SK-N-SH treated with all-trans-retinoic acid at 6 μM for 48 hours (cell line): ENCODE results near the gene HCK.

Experiments used
- ATAC-seq: fragments of 200-7000 bp; cut with Tn5 transposase; 3 replicates; pipeline ENCODE4 v1.9.1; 2020; ENCODE audit warnings: mild to moderate bottlenecking, moderate library complexity
- ARNTL ChIP-seq: fragments of 450-650 bp; formaldehyde crosslinking; IDR thresholded peaks from 2 replicates; pipeline ENCODE4 v1.5.0; 2020; ENCODE audit warnings: low read depth, mild to moderate bottlenecking, moderate library complexity, borderline replicate concordance
- BACH2 ChIP-seq: fragments of 250-450 bp; sonication (Bioruptor Pico); IDR thresholded peaks from 2 replicates; pipeline ENCODE4 v1.9.0; 2021; ENCODE audit warnings: mild to moderate bottlenecking, borderline replicate concordance
- CREB5 ChIP-seq: fragments of 250-450 bp; sonication (Bioruptor Pico); IDR thresholded peaks from 2 replicates; pipeline ENCODE4 v1.5.1; 2020; ENCODE audit warnings: low read depth, mild to moderate bottlenecking, moderate library complexity
- ESRRG ChIP-seq: fragments of 250-450 bp; sonication (Bioruptor Pico); IDR thresholded peaks from 2 replicates; pipeline ENCODE4 v1.6.1; 2021; ENCODE audit warnings: mild to moderate bottlenecking
- GLIS3 ChIP-seq: fragments of 250-450 bp; sonication (Bioruptor Pico); IDR thresholded peaks from 2 replicates; pipeline ENCODE4 v1.5.0; 2020; ENCODE audit warnings: mild to moderate bottlenecking, moderate library complexity
- PPARA ChIP-seq: fragments of 250-450 bp; sonication (Bioruptor Pico); IDR thresholded peaks from 2 replicates; pipeline ENCODE4 v1.5.0; 2020; ENCODE audit warnings: mild to moderate bottlenecking, borderline replicate concordance
- RARB ChIP-seq: fragments of 250-450 bp; sonication (Bioruptor Pico); IDR thresholded peaks from 2 replicates; pipeline ENCODE4 v1.8.0; 2021; ENCODE audit warnings: mild to moderate bottlenecking, moderate library complexity
- SNAI2 ChIP-seq: fragments of 250-450 bp; sonication (Bioruptor Pico); IDR thresholded peaks from 2 replicates; pipeline ENCODE4 v1.5.0; 2020; ENCODE audit warnings: mild to moderate bottlenecking, moderate library complexity
- TCF4 ChIP-seq: fragments of 250-450 bp; sonication (Bioruptor Pico); IDR thresholded peaks from 2 replicates; pipeline ENCODE4 v1.8.0; 2021; ENCODE audit warnings: mild to moderate bottlenecking, moderate library complexity, borderline replicate concordance
- TOX ChIP-seq: fragments of 250-450 bp; sonication (Bioruptor Pico); IDR thresholded peaks from 2 replicates; pipeline ENCODE4 v1.8.0; 2021; ENCODE audit warnings: mild to moderate bottlenecking, moderate library complexity, borderline replicate concordance
- ZC3H10 ChIP-seq: fragments of 250-450 bp; sonication (Bioruptor Pico); IDR thresholded peaks from 2 replicates; pipeline ENCODE4 v1.5.1; 2021; ENCODE audit warnings: mild to moderate bottlenecking, moderate library complexity
- ZFP3 ChIP-seq: fragments of 250-450 bp; sonication (Bioruptor Pico); IDR thresholded peaks from 2 replicates; pipeline ENCODE4 v1.5.0; 2020; ENCODE audit warnings: mild to moderate bottlenecking, moderate library complexity
- ZFP30 ChIP-seq: fragments of 450-650 bp; formaldehyde crosslinking; IDR thresholded peaks from 2 replicates; pipeline ENCODE4 v1.5.0; 2022; ENCODE audit warnings: mild to moderate bottlenecking, moderate library complexity
- ZNF565 ChIP-seq: fragments of 450-650 bp; formaldehyde crosslinking; conservative IDR thresholded peaks from 2 replicates; pipeline ENCODE4 v1.5.0; 2020; ENCODE audit warnings: low read depth, mild to moderate bottlenecking, moderate library complexity
- ZNF70 ChIP-seq: fragments of 450-650 bp; formaldehyde crosslinking; IDR thresholded peaks from 2 replicates; pipeline ENCODE4 v1.5.0; 2020; ENCODE audit warnings: mild to moderate bottlenecking, moderate library complexity
- ZNF8 ChIP-seq: fragments of 450-650 bp; formaldehyde crosslinking; IDR thresholded peaks from 2 replicates; pipeline ENCODE4 v1.5.0; 2020; ENCODE audit warnings: mild to moderate bottlenecking, moderate library complexity
- TF ChIP-seq, protein P1 (sequence below): fragments of 250-450 bp; sonication (Bioruptor Pico); IDR thresholded peaks from 2 replicates; pipeline ENCODE4 v1.8.0; 2021; ENCODE audit warnings: low read depth, mild to moderate bottlenecking, moderate library complexity, borderline replicate concordance
- TF ChIP-seq, protein P2 (sequence below): fragments of 250-450 bp; sonication (Bioruptor Pico); IDR thresholded peaks from 2 replicates; pipeline ENCODE4 v1.5.1; 2021; ENCODE audit warnings: mild to moderate bottlenecking, moderate library complexity
- TF ChIP-seq, protein P3 (sequence below): fragments of 250-450 bp; sonication (Bioruptor Pico); IDR thresholded peaks from 2 replicates; pipeline ENCODE4 v1.5.0; 2020; ENCODE audit warnings: mild to moderate bottlenecking, moderate library complexity

HCK gene

DNA sequence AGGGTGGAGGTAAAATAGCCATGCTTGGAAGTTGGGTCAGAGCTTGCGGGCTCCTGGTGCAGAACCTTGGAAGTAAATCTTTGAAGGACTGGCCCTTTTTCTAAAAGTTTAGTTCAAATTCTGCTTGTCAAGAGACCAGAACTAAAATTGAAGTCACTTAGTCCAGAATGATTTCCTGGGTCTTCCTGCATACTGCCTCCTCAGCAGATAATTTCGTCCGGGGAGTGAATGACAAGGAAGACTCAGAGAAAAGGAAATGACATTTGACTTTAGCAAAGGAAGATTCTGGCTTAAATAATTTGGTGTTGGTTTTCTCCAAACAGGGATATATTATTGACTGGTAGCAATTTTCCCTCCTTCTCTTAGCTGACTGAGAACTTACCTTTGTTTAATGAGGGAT, 58.7 kb downstream of the HCK start:
- TF ChIP-seq GLIS3 (no peak), ZNF8 (no peak), TOX (CRISPR knock-in tag) (no peak), TCF4 (CRISPR knock-in tag) (no peak), ZNF70 (CRISPR knock-in tag) (no peak), ZNF565 (CRISPR knock-in tag) (no peak), ARNTL (CRISPR knock-in tag) (no peak), CREB5 (no peak)
- TF ChIP-seq, protein P1, sequence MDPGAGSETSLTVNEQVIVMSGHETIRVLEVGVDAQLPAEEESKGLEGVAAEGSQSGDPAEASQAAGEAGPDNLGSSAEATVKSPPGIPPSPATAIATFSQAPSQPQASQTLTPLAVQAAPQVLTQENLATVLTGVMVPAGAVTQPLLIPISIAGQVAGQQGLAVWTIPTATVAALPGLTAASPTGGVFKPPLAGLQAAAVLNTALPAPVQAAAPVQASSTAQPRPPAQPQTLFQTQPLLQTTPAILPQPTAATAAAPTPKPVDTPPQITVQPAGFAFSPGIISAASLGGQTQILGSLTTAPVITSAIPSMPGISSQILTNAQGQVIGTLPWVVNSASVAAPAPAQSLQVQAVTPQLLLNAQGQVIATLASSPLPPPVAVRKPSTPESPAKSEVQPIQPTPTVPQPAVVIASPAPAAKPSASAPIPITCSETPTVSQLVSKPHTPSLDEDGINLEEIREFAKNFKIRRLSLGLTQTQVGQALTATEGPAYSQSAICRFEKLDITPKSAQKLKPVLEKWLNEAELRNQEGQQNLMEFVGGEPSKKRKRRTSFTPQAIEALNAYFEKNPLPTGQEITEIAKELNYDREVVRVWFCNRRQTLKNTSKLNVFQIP (CRISPR knock-in tag): no peak
- TF ChIP-seq, protein P2, sequence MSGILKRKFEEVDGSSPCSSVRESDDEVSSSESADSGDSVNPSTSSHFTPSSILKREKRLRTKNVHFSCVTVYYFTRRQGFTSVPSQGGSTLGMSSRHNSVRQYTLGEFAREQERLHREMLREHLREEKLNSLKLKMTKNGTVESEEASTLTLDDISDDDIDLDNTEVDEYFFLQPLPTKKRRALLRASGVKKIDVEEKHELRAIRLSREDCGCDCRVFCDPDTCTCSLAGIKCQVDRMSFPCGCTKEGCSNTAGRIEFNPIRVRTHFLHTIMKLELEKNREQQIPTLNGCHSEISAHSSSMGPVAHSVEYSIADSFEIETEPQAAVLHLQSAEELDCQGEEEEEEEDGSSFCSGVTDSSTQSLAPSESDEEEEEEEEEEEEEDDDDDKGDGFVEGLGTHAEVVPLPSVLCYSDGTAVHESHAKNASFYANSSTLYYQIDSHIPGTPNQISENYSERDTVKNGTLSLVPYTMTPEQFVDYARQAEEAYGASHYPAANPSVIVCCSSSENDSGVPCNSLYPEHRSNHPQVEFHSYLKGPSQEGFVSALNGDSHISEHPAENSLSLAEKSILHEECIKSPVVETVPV (CRISPR knock-in tag): no peak
- TF ChIP-seq, protein P3, sequence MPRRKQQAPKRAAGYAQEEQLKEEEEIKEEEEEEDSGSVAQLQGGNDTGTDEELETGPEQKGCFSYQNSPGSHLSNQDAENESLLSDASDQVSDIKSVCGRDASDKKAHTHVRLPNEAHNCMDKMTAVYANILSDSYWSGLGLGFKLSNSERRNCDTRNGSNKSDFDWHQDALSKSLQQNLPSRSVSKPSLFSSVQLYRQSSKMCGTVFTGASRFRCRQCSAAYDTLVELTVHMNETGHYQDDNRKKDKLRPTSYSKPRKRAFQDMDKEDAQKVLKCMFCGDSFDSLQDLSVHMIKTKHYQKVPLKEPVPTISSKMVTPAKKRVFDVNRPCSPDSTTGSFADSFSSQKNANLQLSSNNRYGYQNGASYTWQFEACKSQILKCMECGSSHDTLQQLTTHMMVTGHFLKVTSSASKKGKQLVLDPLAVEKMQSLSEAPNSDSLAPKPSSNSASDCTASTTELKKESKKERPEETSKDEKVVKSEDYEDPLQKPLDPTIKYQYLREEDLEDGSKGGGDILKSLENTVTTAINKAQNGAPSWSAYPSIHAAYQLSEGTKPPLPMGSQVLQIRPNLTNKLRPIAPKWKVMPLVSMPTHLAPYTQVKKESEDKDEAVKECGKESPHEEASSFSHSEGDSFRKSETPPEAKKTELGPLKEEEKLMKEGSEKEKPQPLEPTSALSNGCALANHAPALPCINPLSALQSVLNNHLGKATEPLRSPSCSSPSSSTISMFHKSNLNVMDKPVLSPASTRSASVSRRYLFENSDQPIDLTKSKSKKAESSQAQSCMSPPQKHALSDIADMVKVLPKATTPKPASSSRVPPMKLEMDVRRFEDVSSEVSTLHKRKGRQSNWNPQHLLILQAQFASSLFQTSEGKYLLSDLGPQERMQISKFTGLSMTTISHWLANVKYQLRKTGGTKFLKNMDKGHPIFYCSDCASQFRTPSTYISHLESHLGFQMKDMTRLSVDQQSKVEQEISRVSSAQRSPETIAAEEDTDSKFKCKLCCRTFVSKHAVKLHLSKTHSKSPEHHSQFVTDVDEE (CRISPR knock-in tag): no peak
- TF ChIP-seq, all 23 proteins: peak for 0
- no peak for ATAC-seq

DNA sequence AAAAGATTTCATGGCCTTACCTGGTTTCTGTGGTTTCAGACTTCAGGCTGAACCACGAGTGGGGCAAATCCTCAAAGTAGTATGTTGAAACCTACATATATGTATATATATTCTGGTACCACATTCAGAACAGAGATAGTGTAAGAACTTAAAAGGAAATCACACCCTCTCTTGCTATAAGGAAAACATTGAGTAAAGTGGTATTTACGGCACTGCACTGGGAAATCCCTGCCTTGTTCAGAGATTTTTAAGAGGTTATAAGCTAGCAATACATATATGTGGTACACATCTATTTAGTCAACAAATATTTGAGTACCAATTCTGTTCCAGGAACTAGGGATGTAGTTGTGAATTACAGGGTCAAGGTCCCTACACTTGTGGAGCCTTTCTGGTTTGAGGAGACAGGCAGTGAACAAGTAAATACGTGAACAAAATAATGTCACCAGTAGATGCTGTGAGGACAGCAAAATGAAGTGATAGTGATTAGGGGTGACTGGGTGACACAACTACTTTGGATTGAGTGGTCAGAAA, 59.2 kb downstream of the HCK start:
- ATAC-seq: no peak
- TF ChIP-seq, protein P1 (CRISPR knock-in tag): no peak
- TF ChIP-seq, protein P2 (CRISPR knock-in tag): no peak
- no peak for TF ChIP-seq ZNF565 (CRISPR knock-in tag)
- no peak for TF ChIP-seq ARNTL (CRISPR knock-in tag)
- TF ChIP-seq ZC3H10 (CRISPR knock-in tag): no peak
- TF ChIP-seq ESRRG (CRISPR knock-in tag): no peak
- TF ChIP-seq TOX (CRISPR knock-in tag): no peak
- TF ChIP-seq BACH2 (CRISPR knock-in tag): no peak
- no peak for TF ChIP-seq ZFP30
- TF ChIP-seq ZFP3: no peak
- TF ChIP-seq TCF4 (CRISPR knock-in tag): no peak
- TF ChIP-seq PPARA: no peak

DNA sequence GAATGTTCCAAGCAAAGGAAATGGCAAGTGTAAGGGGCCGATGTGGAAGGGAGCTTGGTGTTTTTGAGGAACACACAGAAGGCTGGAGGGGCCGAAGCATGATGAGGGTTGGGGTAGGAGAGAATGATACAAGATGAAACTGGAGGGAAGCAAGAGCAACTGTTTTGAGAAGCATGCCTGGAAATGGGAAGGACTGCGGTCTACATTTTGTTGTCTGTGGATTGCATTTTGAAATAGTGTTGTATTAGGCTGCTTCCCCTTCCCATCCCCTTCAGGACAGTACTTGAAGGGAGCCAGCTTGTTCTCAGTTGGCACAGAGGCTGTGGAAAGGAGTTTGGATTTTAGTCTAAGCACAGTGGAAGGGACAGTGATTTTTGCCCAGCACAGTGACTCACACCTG, 59.7 kb downstream of the HCK start:
- no peak for ATAC-seq
- TF ChIP-seq, protein P1 (CRISPR knock-in tag): no peak
- TF ChIP-seq TCF4 (CRISPR knock-in tag) (no peak), ZNF565 (CRISPR knock-in tag) (no peak), ZFP30 (no peak), SNAI2 (CRISPR knock-in tag) (no peak), RARB (CRISPR knock-in tag) (no peak), CREB5 (no peak), GLIS3 (no peak), ZC3H10 (CRISPR knock-in tag) (no peak), ZFP3 (no peak), ZNF8 (no peak)
- TF ChIP-seq, protein P3 (CRISPR knock-in tag): no peak
